IPS-NIHi7 (cell line): Measurements from ENCODE around the gene RASA3.
"Not testable (repeated sequence)": the region's sequence is repeated elsewhere in the genome, so short reads cannot be mapped to it uniquely, and the experiment has no call there.

Experiments used
- DNase-seq: peaks from one replicate; pipeline ENCODE4 v3.0.0; 2012; ENCODE audit warnings: mixed read lengths; ENCODE audit errors: extremely low spot score

Gene RASA3

DNA sequence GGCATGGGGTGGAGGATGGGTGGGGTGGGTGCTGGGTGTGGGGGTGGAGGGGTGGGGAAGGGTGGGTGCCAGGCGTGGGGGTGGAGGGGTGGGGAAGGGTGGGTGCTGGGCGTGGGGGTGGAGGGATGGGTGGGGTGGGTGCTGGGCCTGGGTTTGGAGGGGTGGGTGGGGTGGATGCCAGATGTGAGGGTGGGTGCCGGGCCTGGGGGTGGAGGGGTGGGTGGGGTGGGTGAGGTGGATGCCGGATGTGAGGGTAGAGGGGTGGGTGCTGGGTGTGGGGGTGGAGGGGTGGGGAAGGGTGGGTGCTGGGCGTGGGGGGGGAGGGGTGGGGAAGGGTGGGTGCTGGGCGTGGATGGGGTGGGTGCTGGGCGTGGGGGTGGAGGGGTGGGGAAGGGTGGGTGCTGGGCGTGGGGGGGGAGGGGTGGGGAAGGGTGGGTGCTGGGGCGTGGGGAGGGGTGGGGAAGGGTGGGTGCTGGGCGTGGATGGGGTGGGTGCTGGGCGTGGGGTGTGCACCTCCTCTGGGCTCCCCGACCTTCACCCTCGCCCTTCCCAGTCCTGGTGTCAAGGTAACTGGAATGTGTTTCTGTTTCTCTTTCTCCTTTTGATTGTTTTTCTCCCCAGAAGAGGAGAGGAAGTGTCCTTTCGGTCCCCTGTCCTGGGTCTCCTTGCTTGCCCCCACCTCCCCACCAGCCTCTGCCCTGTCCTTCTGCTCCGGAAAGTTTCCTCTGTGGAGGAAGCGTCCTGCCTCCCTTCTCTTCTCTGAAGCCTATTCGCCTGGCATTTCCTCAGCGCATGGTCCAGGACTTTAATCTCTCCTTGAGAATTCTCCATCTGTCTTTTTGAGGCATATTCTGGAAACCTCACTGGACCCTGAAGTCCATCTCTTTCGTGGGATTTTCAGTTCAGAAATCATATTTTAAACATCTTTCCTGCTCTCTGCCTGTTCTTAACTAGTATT lies 23.8 kb upstream of the RASA3 start:
- no peak for DNase-seq

DNA sequence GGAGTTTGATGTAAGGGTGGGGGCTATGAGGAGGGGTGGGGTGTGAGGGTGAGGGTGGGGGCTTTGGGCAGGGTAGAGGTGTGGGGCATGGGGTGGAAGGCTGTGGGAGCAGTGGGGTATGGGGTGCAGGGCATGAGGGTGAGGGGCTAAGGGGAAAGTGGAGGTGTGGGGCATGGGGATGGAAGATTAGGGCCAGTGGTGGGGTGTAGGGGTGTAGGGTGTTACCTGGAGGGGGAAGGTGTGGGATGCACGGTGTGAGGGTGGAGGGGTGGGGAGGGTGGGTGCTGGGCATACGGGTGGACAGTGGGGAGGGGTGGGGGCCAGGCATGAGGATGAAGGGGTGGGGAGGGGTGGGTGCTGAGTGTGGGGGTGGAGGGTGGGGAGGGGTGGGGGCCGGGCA lies 22.9 kb upstream of the RASA3 start:
- no peak for DNase-seq

DNA sequence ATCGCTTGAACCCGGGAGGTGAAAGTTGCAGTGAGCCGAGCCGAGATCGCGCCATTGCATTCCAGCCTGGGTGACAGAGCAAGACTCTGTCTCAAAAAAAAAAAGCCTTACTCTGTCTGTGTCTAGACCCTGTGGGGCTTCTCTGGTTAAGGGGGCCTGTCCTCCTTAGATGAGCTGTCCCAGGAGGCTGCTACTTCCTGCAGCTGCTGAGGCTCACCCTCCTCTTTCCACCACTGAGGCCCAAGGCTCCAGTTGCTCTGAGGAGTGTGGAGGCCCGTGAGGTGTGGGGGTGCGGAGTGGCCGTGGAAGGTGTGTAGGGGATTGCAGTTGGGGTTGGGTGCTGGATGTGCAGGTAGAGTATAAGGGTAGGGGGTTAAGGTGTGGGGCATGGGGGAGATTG lies 22.1 kb upstream of the RASA3 start:
- no peak for DNase-seq

DNA sequence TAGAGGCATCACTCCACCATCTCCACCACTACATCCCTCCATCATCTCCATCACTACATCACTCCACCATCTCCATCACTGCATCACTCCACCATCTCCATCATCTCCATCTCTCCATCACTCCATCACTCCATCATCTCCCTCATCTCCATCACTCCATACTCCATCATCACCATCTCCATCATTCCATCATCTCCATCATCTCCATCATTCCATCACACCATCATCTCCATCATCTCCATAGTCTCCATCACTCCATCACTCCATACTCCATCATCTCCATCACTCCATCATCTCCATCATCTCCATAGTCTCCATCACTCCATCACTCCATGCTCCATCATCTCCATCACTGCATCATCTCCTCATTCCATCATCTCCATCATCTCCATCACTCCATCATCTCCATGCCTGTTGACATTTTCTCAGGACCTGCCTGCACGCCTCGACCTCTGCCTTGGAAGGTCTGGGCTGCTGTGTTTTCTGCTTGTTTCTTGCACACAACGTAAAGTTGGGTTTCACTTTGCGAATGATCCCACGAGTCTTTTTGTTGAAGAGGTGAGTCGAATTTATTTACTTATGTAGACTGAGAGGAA lies 21.2 kb upstream of the RASA3 start:
- no peak for DNase-seq

DNA sequence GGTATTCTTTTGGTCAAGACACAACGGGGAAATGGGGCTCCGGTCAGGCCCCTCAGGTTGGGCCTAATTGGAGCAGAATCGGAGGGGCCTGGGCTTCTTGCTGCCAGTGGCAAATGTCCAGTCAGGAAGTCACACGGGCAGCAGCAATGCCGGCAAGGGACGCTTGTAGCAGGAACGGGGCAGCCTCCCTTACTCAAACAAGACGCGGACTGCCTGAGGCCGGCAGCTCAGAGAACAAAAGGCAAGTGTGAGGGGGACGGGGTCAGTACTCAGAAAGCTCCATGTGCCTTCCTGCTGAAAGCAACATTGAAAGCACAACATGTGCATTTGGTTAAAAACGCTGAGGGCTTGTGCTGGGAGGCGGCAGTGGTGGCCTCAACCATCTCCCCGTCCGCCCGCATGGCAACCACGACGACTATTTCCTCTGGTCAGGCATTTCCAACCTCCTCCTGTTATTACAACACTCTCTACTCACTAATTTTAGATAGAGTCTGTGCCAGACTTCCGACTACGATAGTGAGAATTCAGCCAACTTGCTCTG lies 20.5 kb upstream of the RASA3 start:
- no peak for DNase-seq

DNA sequence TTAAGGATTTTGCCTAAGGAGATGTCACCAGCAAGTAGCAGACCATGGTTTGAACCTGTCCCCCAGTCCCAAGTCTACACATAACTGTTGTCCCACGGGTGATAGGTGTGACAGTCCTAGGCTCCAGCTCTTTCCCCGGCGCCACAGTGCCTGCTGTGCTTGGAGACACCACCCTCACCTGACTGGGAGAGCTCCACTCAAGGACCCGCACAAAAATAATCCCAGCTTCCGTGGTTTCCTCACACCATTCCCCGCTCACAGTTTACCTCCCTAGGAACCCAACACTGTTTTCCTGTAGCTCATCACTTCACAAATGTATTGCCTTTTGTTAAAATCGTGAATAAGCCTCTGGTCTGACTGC lies 19.8 kb upstream of the RASA3 start:
- DNase-seq = no peak

DNA sequence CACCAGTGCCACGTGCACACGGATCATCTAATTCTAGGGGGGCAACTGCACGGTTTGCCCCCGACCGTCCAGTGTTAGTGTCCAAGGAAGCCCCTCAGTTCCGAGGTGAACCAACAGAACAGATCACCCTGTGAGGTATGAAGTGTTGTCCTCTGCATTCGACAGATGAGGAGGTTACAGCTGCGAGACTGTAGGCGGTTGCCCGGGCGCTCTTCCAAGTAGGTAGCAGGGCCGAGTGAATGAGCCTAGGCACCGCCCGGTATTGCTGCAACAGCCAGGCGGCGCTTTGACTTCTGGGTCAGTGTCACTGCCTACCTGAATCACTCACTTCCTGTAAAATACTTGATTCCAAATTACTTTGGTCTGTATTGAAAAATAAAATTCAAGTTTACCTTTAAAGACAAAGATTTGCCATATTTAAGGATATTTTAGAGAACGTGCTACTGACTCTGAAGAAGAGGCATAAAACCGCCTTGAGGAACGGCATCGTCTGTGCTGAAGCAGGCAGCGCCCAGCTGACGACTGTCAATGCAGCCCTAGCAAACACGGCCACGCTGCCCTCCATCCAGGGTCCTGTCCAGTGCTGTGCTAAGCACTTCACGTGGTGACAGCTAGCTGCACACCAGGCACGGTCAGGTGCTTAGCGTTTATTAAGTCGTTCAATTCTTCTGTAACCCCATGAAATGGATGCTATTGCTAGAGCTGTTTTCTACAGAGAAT lies 19.3 kb upstream of the RASA3 start:
- no peak for DNase-seq

DNA sequence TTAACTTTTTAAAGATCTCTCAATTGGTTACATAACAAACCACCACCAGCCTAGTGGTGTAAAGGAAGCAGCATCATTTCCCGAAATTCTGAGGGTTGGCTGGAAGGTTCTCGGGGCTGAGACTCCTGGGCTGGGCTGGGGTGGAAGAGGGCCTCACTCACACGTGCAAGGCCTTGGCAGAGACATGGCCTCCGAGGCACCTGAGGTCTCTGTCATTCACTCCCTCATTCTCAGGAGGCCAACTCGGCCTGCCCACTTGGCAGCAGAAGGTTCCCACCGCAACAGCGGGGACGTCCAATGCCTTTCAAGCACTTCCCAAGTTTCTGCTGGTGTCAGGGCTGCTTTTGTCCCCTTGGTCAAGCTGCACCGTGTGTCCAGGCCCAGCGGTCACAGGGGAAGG lies 18.6 kb upstream of the RASA3 start:
- no peak for DNase-seq

DNA sequence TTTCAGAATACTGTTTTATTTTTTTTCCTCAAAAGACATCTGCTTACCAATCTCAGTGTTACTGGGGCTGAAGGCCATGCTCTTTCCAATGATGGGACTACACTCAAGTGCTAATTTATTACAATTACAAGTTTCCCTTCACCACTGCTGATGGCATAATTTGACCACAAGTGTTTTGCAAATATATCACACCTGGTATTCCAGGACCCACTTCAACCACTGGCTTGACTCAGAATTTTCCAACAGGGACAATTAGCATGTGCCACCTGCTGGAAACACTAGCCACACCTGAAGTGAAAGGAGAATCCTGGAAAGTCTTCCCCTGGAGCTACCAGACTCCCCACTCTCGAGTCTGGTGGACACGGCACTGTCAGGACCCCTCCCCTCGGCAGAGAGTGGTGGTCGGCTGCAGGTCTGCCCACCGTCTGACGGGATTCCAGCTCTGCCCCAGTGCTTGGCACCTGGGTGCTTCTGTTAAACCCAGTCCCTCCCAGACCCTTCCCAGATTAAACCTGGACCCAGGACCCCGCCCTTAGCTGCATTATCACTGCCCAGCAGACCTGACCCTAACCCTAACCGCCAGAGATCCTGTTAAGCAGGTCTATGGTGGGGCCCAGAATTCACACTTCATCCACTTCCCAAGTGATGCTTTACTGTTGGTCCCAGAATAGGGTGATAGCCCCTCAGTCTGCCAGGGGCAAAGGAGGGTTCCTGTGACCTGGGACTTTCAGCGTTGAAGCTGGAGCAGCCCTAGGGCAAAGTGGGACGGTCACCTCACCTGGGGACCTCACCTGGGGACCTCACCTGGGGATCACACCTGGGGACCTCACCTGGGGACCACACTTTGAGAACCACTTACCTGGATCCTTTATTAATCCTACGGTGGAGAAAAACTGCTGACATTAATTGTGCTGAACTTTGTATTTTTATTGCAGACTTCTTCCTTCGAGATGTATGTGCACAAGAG lies 17.6 kb upstream of the RASA3 start:
- DNase-seq = no peak

DNA sequence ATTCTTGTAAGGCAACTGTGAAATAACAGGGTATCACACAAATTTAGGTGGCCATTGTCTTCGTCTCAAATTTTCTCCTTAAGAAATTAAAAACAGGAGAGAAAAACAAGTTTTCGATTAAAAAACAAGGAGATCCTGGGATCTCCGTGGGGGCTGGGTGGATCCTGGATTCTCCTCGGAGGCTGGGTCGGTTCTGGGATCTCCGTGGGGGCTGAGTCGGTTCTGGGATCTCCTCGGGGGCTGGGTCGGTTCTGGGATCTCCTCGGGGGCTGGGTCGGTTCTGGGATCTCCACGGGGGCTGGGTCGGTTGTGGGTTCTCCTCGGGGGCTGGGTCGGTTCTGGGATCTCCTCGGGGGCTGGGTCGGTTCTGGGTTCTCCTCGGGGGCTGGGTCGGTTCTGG lies 16.5 kb upstream of the RASA3 start:
- DNase-seq = not testable (repeated sequence)

DNA sequence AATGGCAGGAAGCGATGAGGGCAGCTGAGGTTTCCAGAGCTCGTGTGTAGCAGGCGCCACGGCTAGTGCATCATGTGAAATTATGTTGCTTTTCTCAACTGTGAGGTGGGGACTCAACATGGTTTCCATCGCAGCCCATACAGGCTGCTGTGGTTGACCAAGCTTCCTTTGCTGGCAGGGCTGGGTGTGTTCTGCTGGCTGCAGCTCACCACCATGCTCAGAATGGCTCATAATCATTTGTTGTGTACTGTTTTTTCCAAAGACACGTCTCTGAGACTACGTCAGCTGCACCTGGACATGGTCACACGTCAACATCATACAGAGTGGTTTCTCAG lies 16.1 kb upstream of the RASA3 start:
- no peak for DNase-seq

DNA sequence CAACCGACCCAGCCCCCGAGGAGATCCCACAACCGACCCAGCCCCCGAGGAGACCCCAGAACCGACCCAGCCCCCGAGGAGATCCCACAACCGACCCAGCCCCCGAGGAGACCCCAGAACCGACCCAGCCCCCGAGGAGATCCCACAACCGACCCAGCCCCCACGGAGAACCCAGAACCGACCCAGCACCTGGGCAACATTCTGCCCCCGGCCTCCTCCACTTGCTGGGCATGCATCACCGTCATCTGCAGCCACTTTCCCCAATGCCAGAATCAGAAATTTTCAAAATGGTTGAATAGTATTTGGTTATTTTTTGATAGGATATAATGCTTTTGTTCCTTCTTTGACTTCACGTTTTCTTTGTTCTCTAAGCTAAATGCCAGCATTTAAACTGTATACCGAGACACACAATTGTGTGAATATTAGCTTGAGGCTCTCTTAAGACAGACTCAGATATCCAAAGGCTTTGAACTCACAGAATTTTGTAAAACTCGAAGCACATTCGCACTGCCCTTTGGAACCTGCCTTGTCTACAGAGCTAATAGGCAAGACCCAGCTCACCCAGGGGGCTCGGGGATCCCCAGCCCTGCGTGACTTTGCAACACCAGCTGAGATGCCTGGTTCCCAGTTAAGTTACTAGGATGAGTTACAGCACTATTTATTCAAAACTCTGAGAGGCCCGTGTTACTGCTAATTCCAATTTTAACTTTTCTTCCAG lies 15.5 kb upstream of the RASA3 start:
- DNase-seq = no peak

DNA sequence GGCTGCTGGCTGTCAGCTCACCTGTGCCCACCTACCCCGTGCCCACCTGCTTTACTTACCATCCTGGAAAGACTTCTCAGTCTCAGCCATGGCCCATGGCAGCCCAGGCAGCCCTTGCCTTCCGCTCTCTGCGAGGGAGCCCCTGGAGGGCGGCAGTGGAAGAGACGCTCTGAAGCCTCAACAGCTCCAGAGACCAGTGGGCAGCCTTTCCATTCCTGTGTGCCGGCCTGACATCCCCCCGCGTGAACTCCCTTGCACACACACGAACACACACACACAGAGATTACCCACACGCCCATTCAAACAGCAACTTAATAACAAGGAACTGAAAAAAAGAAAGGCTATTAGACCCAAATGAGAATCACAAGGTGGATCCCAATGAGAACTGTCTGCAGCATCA lies 14.2 kb upstream of the RASA3 start:
- DNase-seq = peak; percentile 71

DNA sequence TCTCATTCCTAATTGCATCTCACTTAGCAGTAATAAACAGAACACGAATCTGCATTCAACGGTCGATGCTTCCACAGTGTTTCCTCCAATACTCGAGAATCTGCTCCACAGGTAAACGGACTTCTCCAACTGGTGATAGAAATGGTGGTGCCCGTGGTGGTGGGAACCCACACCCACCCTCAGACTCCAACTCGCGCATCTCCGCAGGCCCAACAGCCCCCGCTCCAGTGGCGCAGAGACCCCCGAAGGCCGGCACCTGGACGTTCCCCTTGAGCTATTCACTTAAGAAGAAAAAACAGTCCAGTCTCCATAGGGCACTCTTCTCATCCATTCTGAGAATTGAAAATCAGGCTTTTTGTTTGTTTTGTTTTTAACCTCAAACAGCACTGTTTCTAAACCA lies 13.8 kb upstream of the RASA3 start:
- no peak for DNase-seq

DNA sequence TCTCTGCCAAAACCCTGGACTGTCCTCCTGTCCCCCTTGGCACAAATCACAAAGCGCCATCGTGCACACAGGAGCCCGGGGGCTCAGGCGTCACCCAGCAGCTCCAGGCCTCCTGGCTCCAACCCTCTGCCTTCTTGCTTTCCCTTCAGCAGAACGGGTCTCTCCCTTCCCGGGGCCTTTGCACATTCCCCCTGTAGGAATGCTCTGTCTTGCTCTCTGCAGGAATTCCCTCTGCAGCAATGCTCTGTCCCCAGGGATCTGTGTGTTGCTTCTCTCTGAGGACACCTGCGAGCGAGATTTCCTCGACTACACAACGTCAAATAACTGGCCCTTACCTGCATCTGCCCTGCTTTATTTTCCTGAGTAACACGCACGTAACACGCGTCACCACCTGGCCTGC lies 13.3 kb upstream of the RASA3 start:
- DNase-seq = no peak

DNA sequence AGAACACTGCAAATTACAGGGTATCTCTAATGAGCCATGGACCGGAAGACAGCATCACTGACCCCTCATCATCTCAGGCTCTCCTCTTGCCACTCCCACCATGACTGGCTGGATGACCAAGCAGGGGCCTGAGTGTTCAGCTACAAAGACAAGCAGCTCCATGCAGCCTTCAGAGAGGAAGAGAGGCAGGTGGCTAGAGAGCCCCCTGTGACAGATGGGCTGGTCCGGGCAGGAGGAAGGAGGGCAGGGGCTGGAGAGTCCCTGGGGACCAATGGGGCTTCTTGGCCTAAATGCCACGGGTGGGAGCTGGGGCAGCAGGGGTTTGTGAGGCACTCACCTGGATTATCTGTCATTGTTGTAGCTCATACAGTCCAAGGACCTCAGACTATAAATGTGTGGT lies 12.8 kb upstream of the RASA3 start:
- no peak for DNase-seq

DNA sequence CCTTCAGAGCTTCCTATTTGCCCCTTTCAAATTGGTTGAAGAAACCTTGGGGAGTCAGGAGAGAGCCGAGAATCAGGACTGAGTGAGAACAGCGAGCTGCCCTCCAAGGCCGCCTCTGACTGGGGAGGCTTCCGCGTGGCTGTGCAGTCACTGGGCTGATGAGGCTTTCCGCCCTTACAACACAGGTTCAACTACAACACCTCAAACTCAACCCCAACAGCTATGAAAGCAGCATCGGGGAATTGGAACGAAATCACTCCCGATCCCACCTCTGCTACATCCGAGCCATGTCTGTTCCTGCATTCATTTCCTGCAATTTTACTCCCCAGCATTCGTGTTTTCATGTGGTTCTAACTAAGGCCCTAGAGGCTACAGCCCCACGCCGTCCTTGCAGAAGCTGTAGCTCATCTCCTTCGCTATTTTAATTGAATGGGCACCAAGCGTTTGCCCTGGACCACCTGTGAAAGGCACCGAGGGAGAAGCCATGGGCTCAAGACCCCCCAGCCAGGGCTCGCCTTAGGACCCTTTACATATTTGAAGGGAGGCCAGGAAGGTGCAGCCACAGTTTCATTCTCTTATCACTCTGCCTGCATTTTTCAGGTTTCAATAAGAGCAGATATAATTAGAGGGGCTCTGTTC lies 12.3 kb upstream of the RASA3 start:
- DNase-seq = no peak

DNA sequence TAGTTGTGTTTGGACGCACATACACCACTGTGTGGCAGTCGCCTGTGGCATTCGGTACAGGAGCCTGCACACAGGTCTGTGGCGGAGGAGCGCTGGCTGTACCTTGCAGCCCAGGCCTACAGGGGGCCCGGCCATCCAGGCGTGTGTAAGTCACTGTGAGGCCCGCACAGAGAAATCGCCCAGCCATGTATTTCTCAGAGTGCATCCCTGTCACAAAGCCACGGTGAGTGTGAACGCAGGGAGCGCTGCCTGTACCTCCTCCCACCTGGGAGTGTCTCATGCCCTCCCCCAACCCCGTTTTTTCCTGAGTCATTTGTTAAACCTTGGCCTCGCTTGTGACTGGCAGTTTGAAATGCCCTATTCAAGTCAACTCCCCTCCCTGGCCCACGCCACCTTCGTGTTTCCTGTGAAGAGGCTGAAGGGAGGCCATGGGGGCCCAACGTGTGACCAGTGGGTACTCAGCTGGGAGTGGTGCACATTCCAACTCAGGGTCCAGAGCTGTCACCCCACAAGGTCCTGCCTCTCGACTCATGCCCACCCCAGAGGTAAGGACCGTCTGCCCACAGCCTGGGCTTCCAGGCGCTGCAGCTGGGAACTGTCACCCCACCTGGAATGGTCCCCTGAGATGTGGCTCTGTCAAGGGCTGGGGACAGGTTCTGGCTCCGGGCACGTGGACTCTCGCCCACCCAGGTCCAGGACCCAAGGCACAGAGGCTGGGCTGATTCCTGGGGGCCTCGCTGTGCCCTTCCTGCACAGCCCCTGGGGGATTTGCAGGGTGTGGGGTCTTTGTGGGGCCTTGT lies 11.6 kb upstream of the RASA3 start:
- DNase-seq = peak; percentile 63

DNA sequence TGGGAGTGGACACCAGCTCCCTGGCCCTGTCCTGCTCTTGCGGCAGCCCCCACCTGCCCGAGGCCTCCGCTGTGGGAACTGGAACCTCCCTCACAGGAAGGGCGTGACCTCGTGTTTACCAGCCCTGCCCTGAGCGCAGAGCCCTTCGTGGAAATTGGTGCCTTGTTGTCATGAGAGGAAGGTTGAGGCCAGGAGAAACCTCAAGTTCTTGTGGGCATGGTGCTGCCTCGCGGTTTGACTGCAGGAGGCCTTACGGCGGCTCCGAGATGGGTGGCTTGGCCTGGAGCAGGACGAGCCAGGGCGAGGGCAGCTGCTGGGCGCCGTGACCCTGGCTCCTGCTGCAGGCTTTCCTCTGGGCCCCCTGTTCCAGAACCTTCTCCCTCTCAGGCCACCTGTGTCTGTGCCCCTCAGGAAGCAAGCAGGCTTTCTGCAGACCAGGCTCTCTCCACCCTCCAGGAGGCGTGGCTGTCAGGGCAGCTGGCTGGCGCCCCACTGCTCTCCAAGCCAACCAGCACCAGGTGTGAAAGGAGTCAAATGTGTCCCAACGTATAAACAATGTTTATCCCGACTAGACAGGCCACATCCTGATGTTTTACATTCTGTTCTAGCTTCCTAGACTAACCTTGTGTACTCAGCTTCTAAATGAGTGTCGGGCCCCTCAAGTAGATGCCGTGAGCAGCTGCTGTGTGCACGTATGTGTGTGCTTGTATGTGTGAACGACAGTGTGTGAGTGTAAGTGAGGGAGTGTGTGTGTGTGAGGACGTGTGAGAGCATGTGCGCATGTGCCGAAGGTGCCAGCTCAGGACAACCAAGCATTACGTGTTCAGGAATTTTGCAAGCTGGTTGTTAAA lies 10.4 kb upstream of the RASA3 start:
- no peak for DNase-seq
